ENCODE measurements around the gene DOCK4. TPM values are rescaled to one million over a fixed set of nuclear protein-coding genes. Genes with fewer than 3 reads are reported as not detected.

Gene DOCK4
- total RNA-seq, 1 donor from 2014 or later: 44.1 TPM

GRCh38 chr7:112049555-112050249 is 156.5 kb downstream of the DOCK4 start:
- no peak for TF ChIP-seq CTCF (IDR thresholded peaks at IDR 0.05)
- H3K27ac Mint-ChIP-seq (ENCODE audit: unreplicated experiment): no peak overlapping the region
- peaks cover 23% of the 10 kb centered on the region for H3K4me1 Mint-ChIP-seq (ENCODE audit: unreplicated experiment)
- peaks cover 6% of the 10 kb centered on the region for H3K36me3 Mint-ChIP-seq (ENCODE audit: unreplicated experiment)
- no peak overlapping the region for H3K4me3 Mint-ChIP-seq (ENCODE audit: unreplicated experiment)
- peaks cover 9% of the 10 kb centered on the region for H3K9me3 Mint-ChIP-seq (ENCODE audit: unreplicated experiment)
- no peak for DNase-seq (ENCODE audit: extremely low spot score, unreplicated experiment)
- no peaks in the 10 kb centered on the region for H3K27me3 Mint-ChIP-seq (ENCODE audit: unreplicated experiment)

- DNase-seq (ENCODE audit: extremely low spot score, unreplicated experiment): no peak
- no peak for TF ChIP-seq CTCF (IDR thresholded peaks at IDR 0.05)
- Mint-ChIP-seq H3K4me1 (ENCODE audit: unreplicated experiment) (peaks cover 8% of the 10 kb centered on the region), H3K36me3 (ENCODE audit: unreplicated experiment) (peaks cover 6% of the 10 kb centered on the region), H3K9me3 (ENCODE audit: unreplicated experiment) (peaks cover 9% of the 10 kb centered on the region), H3K27me3 (ENCODE audit: unreplicated experiment) (no peaks in the 10 kb centered on the region), H3K27ac (ENCODE audit: unreplicated experiment) (no peak overlapping the region), H3K4me3 (ENCODE audit: unreplicated experiment) (no peak overlapping the region)
Observed at GRCh38 chr7:112047421-112047820, 158.8 kb downstream of the DOCK4 start.

- no peaks in the 10 kb centered on the region for H3K27me3 Mint-ChIP-seq (ENCODE audit: unreplicated experiment)
- no peak overlapping the region for H3K4me3 Mint-ChIP-seq (ENCODE audit: unreplicated experiment)
- H3K36me3 Mint-ChIP-seq (ENCODE audit: unreplicated experiment): peaks cover 6% of the 10 kb centered on the region
- peaks cover 9% of the 10 kb centered on the region for H3K9me3 Mint-ChIP-seq (ENCODE audit: unreplicated experiment)
- H3K4me1 Mint-ChIP-seq (ENCODE audit: unreplicated experiment): peaks cover 6% of the 10 kb centered on the region
- no peak overlapping the region for H3K27ac Mint-ChIP-seq (ENCODE audit: unreplicated experiment)
- DNase-seq (ENCODE audit: extremely low spot score, unreplicated experiment): no peak
- no peak for TF ChIP-seq CTCF (IDR thresholded peaks at IDR 0.05)
Observed at GRCh38 chr7:112045222-112045621, 161.0 kb downstream of the DOCK4 start.

GRCh38 chr7:112042631-112043030 is 163.6 kb downstream of the DOCK4 start:
- peaks cover 9% of the 10 kb centered on the region for H3K9me3 Mint-ChIP-seq (ENCODE audit: unreplicated experiment)
- peaks cover 4% of the 10 kb centered on the region for H3K4me1 Mint-ChIP-seq (ENCODE audit: unreplicated experiment)
- peaks cover 6% of the 10 kb centered on the region for H3K36me3 Mint-ChIP-seq (ENCODE audit: unreplicated experiment)
- H3K27me3 Mint-ChIP-seq (ENCODE audit: unreplicated experiment): no peaks in the 10 kb centered on the region
- H3K27ac Mint-ChIP-seq (ENCODE audit: unreplicated experiment): no peak overlapping the region
- no peak for TF ChIP-seq CTCF (IDR thresholded peaks at IDR 0.05)
- no peak for DNase-seq (ENCODE audit: extremely low spot score, unreplicated experiment)
- no peak overlapping the region for H3K4me3 Mint-ChIP-seq (ENCODE audit: unreplicated experiment)

GRCh38 chr7:112038353-112038752 is 167.8 kb downstream of the DOCK4 start:
- H3K9me3 Mint-ChIP-seq (ENCODE audit: unreplicated experiment): no peaks in the 10 kb centered on the region

More at GRCh38 chr7:112038353-112038752, 167.8 kb downstream of the DOCK4 start:
- Mint-ChIP-seq H3K27ac (ENCODE audit: unreplicated experiment) (no peak overlapping the region), H3K4me1 (ENCODE audit: unreplicated experiment) (peaks cover 19% of the 10 kb centered on the region), H3K36me3 (ENCODE audit: unreplicated experiment) (no peaks in the 10 kb centered on the region), H3K4me3 (ENCODE audit: unreplicated experiment) (no peak overlapping the region), H3K27me3 (ENCODE audit: unreplicated experiment) (no peaks in the 10 kb centered on the region)
- DNase-seq (ENCODE audit: extremely low spot score, unreplicated experiment): no peak
- TF ChIP-seq CTCF (IDR thresholded peaks at IDR 0.05): no peak

All from osteocyte (in vitro differentiated cells).